GM19193 (cell line): ENCODE results near the gene SERGEF.

Experiments used
- POLR2A ChIP-seq: IDR thresholded peaks from 4 replicates; pipeline ENCODE4 v1.6.1; 2011; ENCODE audit not compliant: insufficient read depth, insufficient read length; ENCODE audit errors: extremely low read depth

The SERGEF gene

DNA sequence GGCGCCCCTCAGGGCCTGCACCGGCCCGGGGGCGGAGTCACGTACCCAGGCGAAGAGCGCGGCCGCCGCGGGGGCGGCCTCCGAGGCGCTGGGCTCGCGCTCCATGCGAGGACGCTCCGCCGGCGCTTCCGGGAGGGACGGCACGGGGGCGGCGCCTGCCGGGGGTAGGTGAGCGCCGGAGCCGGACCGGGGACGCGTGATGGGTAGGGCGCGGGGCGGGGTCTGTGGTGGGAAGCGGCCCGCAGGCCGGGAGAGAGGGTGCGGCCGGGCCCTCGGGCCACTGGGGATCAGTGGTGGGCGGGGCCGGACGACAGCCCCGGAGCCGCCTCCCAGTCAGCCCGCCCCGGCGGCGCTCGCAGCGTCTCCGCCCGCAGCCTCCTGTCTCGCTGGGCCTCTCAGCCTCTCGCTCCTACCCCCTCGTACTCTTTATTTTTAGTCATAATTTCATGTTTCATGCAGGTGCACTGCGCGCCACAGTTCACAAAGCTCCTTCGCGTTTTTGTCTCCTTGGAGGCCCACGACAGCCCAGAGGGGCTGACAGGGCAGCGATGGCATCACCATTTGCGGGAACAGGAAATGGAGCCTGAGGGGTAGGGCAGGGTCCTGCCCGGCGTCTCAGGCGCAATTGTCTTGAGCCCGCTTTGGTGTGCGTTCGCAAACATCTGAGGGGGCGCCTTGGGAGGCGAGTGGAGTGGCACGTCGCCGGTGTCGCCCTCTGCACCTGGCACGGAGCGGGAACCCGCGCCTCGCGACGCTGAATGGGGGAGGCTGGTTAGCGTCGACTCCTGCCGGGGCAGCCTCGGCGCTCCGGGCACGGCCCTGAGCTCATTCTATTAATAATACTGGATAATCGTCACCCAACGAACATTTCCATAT lies at the start of gene SERGEF:
TSS of gene SERGEF (minus strand) at position 142 of the 876 bp plus-strand sequence. CDS start at position 105, 37 bp downstream.
- TF ChIP-seq POLR2A = peak; percentile 89

DNA sequence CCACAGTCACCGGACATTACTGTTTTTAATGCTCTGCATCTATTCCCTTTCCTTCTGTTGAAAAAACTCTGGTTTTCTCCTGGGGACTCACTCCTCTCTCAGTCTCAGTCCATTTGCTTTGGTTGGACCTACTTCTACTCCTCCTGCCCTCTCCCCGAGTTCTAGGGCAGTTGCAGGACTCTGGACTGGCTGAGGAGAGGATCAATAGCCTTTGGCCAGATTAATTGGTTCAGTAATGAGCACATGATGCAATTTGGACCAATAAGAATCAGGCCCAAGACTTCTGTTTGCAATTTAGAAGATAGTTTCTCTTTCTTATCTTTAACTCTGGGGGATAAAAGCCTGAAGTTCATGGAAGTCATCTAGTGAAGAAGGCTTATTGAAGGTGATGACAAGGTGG lies 48.5 kb upstream of the SERGEF start:
- TF ChIP-seq POLR2A = no peak

DNA sequence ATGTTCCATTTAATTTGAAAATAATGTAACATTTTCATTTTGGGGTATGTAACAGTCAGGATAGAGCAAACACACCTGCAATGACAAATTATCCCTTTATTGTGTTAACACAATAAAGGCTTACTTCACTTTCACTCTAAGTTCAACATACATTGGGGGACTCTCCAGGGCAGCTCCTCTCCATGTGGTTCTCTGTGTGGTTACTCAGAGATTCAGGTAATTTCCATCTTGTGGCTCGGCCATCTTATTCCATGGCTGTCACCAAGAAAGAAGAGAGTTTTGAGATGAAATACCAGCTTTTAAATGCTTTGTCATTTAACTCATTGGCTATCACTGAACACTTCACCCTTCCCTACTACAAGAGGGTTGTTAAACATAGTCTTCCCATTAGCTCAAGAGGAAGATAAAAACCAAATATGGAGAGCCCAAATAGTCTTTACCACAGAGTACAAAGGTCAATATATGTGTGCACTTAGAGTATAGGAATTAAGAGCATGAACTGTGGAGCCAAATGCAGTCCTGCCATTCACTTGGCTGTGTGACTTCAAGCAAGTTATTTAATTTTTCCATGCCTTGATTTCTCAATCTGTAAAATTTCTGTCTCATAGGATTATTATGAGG lies 43.8 kb upstream of the SERGEF start:
- TF ChIP-seq POLR2A = no peak

DNA sequence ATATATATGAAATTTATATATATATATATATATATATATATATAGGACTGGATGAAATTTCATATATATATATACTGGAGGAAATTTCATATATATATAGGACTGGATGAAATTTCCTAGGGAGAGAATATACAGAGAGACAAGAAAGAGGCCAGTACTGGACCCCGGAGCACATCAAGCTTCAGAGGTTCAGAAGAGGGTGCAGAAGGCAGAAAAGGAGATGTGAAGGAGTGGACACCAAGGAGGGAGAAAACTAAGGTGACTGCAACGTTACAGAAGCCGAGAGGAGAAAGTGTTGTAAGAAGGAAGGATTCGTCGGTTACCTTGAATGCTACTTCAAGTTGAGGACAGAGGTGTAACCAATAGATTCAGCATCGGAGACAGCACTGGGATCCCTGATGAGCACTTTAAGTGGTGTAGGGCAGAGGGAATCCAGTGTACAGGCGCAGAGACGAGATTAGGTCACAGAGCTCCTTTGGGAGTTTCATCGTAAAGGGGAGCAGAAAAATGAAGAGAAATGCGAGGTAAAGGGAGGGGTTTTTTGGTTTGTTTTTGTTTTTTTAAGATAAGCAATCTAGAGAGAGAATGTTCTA lies 41.8 kb upstream of the SERGEF start:
- TF ChIP-seq POLR2A = no peak

DNA sequence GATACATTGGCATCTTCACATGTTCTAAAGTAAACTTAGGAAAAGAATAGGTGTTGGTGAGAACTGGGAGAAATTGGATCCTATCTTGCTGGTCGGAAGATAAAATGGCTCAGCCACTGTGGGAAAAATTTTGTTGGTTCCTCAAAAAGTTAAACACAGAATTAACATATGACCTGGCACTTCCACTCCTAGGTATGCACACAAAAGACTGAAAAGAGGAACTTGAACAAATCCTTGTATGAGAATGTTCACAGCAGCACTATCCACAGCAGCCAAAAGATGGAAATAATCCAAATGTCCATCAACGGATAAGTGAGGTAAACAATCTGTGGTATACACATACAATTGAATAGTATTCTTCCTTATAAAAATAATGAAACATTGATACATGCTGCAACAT lies 38.0 kb upstream of the SERGEF start:
- TF ChIP-seq POLR2A = no peak

DNA sequence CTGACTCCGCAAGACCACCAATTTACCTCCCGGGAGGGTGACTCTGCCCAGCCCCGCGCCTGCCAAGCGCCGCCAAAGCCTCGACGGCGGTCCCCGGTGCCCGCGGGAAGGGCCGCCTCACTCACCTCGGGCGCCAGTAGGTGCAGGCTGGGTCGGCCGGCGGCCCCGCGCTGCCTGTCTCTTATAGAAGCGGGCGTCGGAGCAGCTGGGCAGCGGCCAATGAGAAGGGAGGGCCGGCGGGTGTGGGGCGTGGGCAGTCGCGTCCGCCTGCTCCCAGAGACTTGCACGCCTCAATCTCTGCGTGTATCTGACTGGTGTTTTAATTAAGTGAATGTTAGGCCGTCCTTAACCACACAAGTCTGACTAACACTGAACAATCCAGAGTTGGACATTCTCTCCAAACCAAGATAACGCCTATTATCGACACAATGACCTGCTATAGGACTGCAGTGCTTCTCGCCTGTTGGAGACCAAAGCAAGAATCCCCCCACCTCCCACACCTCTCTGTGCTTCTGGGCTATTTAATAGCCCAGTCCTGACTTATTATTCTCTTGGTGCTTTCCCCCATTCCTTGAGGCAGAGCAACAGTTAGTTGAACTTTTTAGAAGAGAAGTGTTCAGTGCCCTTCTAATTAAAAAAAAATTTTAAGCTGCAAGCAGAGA lies 33.4 kb upstream of the SERGEF start, which contains the start of gene TPH1:
TSS of gene TPH1 (minus strand) at position 154 of the 662 bp plus-strand sequence. CDS start 5,507 bp downstream, outside the sequence.
- TF ChIP-seq POLR2A = no peak

DNA sequence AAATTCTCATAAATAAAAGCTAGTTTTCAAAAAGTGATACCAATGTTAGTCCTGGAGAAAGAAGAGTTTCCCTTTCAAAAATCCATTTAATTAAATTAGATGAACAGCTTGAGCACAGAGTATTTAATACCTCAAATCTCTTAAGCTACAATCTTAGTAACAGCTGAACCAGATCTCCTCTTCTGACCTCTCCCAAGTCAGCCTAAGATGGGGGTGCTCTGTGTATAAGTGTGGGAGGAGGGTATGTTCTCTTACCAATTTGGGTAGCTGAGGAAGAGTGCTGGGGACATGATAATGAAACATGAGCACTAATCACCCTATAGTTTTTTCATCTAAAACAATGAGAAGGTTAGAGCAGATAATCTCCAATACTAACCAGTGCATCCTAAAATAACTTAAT lies 23.6 kb upstream of the SERGEF start:
- no peak for TF ChIP-seq POLR2A

DNA sequence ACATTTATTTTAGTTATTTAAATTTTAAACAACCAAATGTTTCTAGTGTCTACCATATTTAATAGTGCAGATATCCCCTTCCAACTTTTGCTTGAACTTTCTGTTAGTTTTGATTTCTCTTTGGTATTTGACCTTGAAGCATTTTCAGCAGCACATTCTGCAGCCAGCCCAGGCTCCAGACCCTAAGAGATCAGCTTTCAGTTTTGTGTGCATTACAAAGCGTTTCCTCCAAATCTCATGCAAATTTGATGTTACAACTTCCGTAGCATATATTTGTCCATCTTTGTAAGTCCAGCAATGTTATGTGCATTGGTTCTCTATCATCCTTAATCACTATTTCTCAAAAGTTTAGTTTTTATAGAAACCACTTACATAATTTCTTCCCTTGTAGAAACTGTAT lies 14.6 kb upstream of the SERGEF start:
- no peak for TF ChIP-seq POLR2A

DNA sequence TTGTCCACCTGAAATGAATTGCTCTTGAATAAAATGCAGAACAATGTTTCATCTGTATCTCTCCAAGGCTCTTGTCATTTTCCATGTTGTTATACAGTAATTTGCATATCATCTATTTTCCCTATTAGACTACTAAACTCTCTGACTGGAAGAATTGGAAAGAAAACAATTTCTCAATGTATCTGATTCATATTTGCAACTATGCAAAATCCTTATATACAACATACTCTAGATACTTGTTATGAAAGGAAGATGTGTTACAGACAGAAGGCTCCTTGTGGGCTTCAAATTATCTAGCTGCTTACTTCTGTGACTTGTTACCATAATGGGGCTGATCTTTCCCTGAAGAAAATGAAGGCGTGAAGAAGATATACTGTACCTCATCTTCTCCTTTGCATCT lies 9.6 kb upstream of the SERGEF start:
- no peak for TF ChIP-seq POLR2A

DNA sequence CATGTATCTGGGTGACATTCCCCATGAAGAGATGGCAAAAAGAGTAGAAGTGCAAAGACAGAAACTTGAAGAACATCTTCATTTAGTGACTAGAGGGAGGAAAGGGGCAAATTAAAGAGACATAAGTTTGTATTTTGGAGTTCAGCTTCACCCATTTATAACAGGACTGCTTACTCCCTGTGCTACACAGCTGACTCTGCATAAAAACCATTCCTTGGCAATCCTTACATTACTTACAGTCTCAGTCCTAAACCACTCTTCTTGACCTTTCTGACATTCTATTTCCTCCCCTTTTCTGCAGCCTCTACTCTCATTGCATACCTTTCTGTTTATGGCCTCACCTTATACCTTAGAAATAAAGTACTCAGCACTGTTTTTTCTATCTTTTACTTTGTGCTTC lies 6.8 kb upstream of the SERGEF start:
- TF ChIP-seq POLR2A = no peak

DNA sequence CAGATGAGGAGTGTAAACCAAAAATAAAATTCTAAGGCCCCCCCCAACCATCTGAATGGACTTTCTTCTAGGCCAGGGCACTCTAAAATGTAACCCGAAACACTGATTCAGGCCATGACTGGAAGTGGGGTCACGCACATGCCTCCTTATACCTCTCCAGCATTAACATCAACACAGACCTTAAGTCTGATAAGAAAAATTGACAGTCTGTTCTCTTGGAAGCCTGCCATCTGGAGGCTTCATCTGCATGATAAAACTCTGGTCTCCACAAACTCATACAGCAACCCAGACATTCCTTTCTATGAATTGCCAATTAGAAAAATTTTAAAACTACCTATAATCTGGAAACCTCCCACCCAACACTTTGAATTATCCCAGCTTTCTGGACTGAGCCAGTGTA lies 3.9 kb upstream of the SERGEF start:
- no peak for TF ChIP-seq POLR2A

DNA sequence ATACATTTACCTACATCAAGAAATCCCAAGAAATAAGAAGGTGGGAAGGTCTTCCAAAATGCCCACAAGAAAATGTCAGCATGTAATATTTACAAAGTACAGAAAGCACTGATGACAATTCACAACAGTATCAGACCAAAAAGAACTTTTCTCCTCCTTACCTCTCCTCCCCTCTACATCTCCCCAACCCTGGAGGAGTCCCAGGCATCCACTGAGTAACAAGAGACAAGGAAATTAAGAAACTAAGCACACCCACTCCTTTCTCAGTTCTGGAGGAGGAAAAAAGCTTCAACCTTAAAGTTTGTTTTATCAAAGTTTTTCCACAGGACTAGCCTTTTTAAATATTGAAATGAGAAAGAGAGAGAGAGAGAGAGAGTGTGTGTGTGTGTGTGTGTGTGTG lies 2.0 kb upstream of the SERGEF start:
- TF ChIP-seq POLR2A = no peak

DNA sequence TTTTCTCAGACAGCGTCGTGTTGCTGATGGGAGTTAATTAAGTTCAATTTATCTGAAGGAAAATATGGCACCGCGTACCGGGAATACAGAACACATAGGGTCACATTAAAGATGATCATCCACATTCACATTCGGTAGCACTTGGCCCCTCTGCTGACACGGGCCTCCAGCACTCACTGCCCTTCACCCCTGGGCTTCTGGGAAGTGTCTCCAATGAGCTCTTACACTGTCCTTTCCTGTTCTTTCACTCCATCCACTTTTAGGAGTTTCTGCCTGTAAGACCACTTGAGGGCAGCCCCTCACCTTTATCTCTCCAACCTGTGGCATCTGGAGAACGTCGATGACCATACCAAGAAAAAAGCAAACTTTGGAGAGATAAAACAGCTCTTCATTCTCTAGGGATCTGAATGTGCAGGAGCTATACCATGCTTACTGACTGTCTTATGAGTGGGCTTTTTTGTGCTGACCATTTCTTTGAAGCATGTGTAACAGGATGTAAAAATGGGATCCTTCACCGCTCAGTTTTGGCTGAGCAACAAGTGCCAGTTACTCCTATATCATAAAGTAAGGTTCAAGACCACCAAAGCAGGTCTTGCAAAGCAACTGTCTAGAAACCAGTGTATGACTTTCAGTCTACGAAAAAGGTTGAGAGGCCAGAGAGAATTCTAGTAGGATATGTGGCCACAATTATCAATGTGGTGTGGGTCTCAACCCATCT lies 1.1 kb upstream of the SERGEF start:
- TF ChIP-seq POLR2A = no peak

DNA sequence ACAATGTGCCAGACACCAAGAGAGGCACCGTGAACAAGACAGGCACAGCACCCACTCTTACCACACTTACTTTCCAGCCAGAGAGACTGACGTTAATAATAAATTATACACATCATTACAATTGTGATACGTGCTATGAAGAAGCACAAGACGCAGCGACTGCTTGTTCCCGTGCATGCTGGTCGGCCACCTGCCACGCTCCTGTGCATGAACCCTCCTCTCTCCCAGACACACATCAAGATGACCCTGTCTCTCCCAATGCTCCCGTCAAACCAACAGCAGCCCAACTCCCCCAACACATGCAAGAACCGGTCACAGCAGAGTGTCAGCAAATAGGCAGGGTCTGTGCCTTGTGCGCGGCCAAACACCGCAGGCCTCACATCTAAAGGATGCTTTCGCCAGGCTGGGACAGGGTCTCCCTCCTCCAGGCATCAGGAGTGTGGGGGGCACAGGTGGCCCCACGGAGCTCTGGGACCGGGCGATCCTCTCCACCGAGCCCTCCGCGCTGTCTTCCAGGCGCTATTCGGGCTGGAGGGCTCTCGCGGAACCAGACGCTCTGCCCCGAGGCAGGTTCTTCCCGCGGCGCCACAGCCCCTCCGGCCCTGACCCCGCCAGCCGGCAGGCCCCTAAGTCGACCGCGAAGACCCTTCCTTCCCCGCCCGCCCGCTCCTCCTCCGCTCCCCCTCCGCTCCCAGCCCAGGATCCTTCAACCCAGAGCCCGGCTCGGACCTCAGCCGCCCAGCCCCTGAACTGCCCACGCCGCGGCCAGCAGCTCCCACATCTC lies 533 bp downstream of the SERGEF start:
- TF ChIP-seq POLR2A = no peak
